Measurements from ENCODE around the gene SYNE1.

Gene SYNE1

DNA sequence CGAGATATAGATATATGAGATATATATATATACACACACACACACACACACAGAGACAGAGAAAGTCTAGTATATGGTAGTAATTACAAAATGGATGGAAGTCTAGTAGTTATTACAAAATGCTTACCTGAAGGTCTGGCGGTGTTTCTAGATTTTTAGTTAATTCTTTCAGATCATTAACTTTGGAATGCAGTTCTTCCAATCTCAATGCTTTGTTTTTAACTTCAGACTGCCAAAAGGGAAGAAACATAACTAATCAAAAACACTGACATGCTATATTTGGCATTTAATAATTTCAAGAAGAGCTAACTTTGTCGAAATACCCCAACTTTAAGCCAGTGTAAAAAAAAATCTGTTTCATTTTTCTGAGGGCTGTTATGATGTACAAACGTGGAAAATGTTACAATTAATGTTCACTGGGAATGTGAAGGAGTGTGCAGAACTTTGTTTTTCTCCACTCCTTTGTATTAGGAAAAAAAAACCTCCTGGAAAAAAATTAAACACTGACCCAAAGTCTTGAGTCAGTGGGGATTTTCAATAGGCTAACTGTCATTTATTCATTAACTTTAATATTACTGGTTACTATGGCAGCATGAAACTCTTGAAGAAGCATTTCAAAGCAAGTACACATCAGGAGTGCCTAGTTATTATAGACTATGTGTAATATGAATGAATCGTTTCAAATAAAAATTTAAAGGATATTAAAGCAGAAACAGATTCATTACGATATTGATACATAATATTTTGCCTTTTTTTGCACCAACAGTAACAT lies 232.9 kb downstream of the SYNE1 start:
- no peak for DNase-seq

DNA sequence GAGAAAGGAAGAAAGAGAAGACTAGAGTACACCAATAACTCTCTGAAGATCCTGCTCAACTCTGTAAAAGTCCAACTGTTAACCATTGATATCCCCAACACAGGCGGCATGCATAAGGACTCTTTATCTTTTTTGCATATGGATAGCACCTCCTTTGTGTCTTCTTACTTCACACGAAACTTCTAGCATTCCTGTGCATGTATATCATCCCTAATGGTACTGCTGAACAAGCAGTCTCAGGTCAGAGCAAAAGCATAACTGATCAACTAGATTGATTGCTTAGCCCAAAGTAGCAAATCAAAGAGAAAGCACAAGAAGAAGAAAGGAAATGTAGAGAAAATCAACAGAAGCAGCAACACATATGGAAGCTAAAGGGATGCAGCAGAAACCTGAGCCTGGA lies 234.4 kb downstream of the SYNE1 start:
- no peak for DNase-seq

DNA sequence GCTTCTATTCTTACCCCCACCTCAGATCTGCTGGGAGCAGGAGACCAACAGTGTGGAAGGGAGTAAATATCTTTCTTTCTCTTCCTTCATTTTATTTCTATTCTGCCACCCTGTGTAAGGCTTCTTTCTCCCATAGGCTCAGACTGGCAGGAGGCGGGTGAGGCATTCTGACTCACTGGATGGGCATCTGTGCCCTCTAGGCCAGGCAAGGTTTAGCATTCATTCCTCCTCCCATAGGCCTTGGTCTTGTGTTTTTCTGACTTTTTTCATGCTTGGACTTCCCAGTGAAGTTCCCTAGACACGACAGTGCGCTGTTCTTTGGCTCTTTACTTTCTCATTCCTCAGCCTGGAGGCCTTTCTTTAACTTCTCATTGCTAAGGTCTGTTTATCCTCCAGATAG lies 235.2 kb downstream of the SYNE1 start:
- no peak for DNase-seq

DNA sequence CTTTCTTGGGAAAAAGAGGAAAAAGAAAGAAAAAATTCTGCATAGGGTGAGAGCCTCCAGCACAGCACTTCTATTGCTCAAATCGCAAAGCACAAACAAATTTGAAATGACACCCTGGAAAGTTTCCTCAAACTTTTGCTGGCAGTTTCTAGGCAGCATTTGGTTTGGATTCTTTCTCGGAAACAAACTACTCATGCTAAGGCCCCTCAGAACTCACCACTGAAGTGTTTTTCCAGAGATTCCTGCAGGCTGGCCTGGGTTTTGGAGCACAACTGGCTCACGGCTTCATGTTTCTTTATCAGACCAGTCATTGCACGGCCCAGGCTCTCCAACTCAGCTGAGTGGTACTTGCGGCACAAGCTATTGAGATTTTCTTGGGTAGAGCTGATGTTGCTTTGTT lies 237.8 kb downstream of the SYNE1 start:
- no peak for DNase-seq

DNA sequence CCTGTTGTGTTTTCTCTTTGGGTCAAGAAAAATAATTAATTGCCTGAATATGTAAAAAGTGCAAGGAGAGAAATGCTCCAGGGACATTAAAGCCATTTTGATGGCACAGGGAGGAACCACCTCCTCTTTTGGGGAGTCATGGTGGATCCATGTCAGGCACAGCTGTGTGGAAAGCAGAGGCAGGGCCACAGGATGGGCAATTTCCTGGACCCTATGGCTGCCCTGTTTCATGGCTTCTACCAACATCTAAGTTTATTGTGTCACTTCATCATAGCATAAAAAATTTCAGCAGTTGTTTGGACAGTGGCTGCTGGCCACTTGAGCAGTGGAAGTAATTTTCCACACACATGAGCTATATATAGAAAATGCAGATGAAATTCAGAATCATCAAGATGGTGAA lies 238.2 kb downstream of the SYNE1 start:
- no peak for DNase-seq

DNA sequence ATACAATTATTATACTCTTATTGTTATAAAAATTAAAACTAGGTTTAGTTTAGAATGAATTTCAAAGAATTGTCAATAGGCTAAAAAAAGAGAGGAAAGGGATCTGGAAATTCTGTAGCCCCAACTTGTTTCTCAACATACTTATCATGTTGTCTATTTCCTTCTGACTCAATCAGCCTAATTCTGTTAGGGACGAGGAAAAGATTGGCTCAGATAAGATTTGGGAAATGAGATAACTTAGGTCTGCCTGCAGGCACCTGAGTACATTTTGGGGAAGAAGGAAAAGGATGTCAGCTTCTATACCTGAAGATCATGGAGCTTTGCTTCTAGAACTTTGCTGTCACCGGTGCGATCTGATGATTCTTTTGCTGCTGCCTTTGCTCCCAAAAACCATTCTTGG lies 238.8 kb downstream of the SYNE1 start:
- DNase-seq, result no peak

DNA sequence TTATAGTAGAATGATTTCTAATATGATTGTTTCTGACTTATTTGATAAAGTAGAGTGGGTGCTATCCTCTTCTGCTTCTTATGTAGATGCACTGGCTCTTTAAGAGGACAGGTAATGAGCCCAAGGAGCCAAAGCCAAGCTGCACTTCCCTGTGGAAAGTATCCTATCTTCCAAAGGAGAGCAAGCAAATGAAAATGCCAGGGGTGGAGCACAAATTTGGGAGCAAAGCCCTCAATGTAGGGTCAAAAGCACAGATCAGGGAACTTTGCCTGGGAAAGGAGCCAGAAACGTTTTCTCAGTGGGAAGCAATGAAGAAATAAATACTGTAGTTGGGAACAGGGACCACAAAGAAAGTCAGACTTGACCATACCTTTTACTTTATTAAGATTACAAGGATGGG lies 242.9 kb downstream of the SYNE1 start:
- no peak for DNase-seq

DNA sequence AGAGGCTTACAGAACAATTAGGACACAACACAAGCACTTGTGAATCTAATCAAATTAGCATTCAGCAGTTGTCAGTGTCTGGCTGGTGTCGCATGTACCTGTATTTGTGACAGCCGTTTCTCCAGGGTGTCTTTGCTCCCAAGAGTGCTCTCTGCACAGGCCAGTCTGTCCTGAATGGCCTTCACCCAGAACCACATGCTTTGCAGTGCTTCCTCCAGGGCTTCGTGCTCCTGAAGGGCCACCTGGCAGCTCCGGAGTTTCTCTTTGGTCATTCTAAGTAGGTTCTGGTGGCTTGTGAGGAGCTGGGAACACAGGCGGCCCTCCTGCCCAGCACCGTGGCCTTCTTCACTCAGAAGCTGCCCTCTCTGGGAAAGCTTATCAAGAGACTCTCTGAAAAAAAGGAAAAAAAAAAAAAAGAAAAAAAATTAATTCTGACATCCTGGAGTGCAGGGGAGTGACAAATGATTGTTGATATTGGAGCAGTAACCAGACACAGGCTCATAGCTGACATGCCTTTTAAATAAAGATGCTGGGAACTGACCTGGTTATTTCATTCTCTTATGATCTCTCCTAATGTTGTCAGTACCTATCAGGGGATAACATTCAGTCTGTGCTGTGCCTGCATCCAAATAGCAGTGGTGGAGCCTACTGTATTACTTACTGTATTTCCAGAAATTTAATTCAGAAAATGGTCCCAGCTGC lies 245.8 kb downstream of the SYNE1 start:
- DNase-seq, result no peak

DNA sequence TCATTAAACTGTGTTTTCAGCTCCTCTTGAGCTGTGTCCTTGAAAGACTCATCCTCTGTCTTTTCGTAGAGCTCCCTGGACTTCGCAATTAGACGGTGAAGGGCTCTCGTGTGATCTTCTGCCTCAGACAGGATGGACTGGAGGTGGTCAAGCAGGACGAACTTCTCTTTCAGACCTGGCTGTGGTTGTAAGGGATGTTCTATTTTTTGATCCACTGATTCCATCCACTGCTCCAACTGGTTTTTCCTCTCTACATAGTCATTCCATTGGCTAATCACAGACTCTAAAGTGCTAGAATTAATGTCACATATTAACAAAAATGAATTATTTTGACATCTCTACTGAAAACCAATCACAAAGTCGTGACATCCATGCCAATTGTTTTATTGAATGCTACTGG lies 250.1 kb downstream of the SYNE1 start:
- no peak for DNase-seq

DNA sequence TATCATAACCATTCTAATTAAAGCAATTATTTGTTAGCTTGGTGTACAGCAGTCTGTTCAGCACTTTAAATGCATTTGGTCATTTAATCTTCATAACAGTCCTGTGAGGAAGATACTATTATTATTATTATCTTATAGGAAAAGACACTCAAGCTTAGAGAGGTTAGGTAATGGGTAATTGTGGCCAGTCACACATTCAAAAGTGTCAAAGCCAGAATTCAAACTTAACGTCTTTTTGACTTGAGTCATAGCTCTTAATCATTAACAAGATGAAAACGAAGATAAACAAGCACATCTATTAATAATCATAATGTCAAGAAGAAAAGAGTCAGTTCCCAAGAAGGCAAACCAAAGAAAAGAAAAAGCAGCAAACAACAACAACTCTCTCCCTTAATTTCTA lies 251.0 kb downstream of the SYNE1 start:
- DNase-seq, result no peak

DNA sequence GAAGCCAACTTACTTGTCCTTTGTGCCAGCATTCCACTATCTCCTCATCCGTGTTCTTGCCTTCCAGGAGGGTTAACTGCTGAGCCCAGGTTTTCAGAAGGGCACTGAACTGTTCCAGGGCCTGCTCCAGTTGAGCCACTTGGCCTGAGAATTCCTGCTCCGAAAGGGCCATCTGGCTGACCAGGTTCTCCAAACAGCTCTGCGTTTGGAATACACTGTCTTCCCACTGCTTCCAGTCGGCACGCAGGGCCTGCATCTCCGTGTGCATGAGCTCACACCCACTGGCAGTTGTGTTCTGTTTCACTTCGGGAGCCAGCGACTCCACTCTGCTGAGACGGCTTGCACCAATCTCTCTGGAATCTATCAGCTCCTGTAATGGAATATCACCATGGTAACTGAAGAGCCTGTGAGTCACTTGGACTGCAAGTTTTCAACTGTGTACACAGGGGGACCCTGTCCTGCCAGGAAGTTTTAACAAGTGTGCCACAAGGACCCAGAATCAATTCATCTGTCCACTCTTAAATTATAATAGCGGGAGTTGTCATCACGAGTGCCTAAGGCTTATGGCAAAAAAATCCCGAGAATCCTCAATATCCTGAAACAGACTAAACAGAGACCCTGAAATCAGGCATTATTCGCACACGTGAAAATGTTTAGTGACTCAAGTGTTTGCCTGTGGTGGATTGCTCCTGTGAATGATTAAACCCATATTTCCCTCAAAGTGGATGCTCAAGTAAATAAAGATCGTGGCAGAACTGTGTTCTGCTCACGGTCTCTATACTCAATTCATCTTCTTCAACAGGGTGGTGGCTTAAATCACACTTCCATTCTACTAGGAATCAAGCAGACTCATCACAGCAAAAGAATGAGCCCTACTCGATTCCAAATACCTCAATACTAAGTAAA lies 255.9 kb downstream of the SYNE1 start:
- DNase-seq, result no peak

DNA sequence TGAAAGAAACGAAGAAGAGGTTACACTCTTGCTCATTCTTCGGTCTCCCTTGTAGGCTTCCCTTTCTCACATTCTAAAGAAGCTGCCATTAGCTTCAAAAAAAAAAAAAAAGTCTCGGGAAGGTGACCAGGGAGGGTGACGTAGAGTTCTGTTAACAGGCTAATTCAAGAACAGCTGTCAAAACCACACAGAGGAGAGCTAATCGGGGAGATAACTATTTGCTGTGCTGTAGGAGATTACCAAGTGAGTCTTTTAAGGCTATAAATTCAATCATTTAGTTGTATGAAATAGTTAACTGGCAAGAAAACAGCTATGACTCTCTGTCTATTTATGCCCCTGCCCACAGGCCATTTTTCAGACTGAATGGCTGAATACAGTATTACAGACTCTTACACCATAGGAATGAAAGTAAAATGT lies 256.8 kb downstream of the SYNE1 start:
- DNase-seq, result no peak

DNA sequence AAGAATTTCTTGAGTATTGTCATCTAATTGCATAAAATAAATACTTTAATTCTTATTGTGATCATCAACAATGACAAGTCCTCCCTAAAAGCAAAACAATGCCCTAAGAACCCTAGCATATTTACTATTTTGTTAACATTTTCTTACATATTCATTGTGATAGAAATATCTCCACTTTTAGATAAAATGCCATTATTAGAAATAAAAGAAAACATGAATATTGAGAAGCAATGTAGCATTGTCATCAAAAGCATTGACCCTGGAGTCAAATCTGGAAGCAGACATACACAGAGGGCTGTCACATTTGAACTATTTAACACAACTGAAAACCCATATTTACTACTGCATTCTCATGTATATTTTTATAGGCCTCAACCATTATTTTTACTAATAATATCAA lies 257.7 kb downstream of the SYNE1 start:
- no peak for DNase-seq

DNA sequence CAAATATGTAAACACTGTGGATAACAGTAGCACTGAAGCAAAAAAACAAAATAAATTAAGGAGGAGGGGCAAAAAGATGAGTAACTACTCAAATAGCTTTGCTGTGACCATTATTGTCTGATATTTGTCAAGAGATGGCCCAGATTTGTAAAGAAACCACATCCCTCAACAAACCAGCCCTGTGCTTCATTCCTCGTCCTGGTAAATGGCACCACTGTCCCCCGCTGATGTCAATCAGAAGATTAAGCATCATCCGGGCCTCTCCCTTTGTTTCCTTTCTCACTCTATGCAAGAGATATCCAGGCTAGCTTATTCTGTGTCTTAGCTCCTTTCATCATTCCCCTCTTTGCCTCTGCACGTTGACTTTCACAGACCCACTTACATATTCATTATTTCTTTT lies 259.0 kb downstream of the SYNE1 start:
- DNase-seq, result no peak

DNA sequence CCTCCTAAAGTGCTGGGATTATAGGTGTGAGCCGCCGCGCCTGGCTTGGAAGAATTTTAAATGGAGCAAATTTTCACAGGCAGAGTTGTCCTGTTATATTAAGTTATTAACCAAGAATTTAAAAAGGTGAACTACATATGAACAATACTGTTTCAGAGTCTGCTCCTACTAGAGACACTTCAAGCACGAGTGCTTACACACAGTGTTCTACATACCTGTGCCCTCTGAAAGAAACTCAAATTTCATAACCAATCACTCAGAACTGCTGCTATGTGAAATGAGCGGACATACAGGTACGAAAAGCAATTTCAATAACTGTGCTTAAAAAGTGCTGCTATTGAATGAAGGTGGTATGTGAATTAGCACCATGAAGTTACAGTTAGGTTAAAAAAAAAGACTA lies 262.0 kb downstream of the SYNE1 start:
- DNase-seq, result no peak

DNA sequence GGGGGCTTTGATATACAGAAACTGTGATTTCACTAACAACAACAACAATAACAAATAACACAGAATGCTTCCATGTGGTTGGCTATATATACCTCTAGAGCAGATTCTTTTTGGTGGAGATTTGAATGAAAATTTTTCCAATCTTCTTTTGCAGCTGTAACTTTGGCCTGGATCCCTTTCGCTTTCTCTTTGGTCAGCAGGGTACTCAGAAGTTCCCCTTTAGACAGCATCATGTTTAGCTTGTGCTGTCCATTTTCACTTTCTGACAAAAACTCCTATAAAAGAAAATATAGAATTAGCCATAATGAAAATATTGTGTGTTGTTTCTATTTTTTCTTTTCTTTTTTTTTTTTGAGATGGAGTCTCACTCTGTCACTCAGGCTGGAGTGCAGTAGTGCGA lies 264.2 kb downstream of the SYNE1 start:
- DNase-seq, result no peak

DNA sequence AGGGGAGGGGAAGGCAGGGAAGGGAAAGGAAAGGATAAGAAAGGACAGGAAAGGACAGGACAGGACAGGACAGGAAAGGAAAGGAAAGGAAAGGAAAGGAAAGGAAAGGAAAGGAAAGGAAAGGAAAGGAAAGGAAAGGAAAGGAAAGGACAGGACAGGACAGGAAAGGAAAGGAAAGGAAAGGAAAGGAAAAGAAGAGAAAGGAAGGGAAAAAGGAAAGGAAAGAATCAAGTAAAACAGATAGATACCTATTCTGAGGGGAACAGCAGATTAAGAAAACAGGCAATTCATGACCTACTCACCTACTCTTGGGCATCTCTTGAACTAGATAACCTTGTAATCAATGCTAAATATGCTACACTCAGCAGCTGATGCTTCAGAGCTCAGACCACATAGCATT lies 265.4 kb downstream of the SYNE1 start:
- no peak for DNase-seq

DNA sequence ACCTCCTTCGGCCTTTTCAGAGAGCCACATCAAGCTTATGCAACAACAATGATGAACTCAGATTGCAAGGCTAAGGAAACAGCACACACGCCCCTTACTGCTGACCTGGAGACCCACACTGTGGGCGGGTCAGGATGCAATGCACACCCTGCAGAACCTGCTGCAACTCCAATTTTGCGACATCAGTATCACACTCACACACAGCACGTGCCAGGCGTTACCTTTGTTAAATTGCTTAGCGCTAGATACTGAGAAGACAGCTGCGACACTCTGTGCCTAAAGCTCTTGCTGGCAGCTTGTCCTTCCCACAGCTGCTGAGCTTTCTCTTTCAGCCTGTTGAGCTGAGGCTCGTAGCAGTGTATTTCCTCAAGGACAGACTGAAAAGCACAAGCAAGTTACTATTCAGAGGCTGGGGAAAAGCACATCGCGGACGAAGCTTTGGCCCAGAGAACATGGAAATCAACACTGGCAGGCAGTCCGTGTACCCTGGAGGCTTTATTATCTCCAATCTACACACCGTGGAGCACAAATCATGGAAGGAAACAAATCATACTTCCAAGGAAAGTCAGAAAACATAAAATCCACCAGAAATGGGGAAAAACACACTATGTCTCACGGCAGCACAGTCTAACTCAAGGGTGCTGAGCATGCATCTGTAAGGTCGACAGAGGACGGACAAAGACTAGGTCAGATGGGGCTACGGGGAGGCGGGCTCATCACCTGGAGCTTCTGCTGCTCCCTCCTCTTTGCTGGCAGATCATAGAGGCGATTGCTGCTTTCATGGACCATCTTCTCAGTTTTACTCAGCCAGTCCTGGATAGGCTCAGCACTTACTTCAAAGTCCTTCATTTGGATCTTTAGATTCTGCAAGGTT lies 268.2 kb downstream of the SYNE1 start:
- no peak for DNase-seq

DNA sequence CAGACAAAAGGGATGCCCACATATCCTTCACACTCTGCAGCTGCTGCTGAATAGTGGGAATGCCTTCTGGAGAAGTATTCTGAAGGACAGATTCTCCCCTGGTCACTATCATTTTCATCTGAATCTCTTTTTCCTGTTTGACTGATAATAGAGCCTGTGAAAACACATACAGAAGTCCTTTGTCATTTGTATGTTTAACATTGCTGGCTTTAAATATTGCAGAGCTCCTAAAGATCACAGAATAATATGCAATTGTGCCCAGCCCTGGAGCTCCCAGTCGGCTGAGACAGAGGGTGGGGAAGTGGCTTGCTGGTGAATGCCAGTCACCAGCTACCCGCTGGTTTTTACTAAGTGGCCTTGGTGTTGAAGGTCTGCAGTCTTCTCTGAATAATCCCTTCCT lies 272.3 kb downstream of the SYNE1 start:
- DNase-seq, result no peak

DNA sequence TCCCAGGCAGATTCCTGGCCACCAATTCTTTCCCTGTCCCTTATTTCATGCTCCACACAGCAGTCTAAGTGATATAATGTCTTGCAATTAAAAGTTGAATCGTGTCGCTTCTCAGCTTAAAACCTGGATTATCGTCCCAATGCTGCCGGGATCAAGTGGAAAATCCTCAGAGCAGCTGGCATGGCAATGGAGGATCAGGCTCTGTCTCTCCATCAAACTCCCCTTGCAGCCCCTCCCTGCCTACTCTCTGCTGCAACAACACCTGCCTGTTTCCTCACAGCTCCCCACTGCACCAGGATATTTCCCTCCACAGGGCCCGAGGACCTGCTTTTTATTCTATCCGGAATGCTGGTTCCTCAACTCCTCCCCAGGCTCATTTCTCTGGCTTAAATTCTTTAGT lies 277.1 kb downstream of the SYNE1 start:
- DNase-seq, result no peak

DNA sequence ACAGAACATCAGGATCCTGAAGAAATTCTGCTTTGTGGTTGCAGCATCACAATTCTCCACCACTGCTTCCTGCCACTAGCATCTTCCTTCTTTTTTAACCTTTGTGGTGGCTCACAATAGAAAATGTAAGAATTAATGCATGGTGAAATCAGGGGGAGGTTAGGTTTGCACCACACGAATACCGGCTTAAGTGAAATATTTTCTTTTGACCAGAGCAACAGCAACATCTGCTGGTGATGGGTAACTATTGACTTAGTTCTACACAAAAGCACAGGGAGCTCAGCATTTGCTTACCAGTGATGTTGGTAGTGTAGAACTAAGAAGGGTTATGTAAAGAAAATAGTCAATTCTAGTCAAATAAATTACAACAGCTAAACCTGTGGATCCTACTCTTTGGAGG lies 280.5 kb downstream of the SYNE1 start:
- no peak for DNase-seq

DNA sequence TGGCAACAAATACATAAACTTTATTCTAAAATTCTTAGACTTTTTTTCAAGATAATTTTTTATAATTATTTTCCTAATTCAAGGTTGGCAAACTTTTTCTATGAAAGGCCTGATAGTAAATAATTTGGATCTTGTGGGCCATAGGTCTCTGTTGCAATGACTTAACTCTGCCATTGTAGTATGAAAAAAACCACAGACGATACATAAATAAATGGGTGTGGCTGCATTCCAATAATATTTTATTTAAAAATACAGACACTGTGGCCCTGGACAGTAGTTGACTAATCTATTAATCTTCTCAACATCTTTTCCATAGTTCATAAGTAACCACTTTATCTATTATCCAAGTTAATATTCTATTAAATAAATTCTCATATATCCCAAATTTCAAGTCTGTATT lies 281.1 kb downstream of the SYNE1 start:
- no peak for DNase-seq

DNA sequence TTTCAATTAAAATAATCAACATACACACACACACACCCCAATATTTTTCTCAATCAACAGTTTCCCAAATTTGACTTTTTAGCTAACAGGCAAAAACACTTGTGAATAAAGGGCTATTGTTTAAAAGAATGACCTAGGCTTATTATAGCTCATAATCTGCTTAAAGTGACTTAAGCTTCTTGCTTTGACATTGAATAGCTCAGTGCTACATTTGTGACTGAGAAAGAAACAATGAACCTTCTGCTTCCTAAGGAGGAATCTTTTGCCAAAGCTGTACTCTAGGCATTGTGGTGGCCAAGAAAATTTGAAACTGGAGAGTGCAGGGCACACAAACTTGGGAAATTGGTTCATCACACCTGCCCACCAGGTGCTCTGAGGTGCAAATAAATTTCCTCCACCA lies 282.0 kb downstream of the SYNE1 start:
- no peak for DNase-seq
